SU-DHL-6 (cell line): Measurements from ENCODE around the gene ITSN2.

Experiments
- H2AFZ ChIP-seq: fragments of 200-600 bp; sonication (generic); 2 replicates; pipeline ENCODE4 v1.6.1; 2014; ENCODE audit warnings: low read depth, mild to moderate bottlenecking, moderate library complexity, mixed read lengths, antibody characterized with exemption, low read length; ENCODE audit not compliant: severe bottlenecking
- H3F3A ChIP-seq: fragments of 200-600 bp; shearing (Covaris generic); 2 replicates; pipeline ENCODE4 v1.6.0; 2016; ENCODE audit warnings: antibody characterized with exemption, mild to moderate bottlenecking; ENCODE audit not compliant: insufficient read depth
- H3K27ac ChIP-seq: fragments of 200-600 bp; sonication (generic); 2 replicates; pipeline ENCODE4 v1.5.1; 2016; ENCODE audit warnings: low read depth, mild to moderate bottlenecking, low read length, moderate library complexity, mixed read lengths
- H3K27me3 ChIP-seq: fragments of 200-600 bp; sonication (generic), shearing (Covaris generic); 2 replicates; pipeline ENCODE4 v1.6.0; 2014; ENCODE audit warnings: mild to moderate bottlenecking, low read length
- H3K36me3 ChIP-seq: fragments of 200-600 bp; sonication (generic); 2 replicates; pipeline ENCODE4 v1.6.1; 2014; ENCODE audit warnings: mild to moderate bottlenecking, low read length, mixed read lengths
- H3K4me2 ChIP-seq: fragments of 300-600, 200-600 bp; shearing (Covaris generic), sonication (generic); 2 replicates; pipeline ENCODE4 v1.6.0; 2014; ENCODE audit warnings: low read length, low read depth, mild to moderate bottlenecking; ENCODE audit not compliant: poor library complexity, severe bottlenecking
- H3K4me3 ChIP-seq: fragments of 200-600 bp; sonication (generic); 2 replicates; pipeline ENCODE4 v1.5.1; 2014; ENCODE audit warnings: antibody characterized with exemption, low read length, mild to moderate bottlenecking, mixed read lengths; ENCODE audit not compliant: insufficient read depth, poor library complexity, severe bottlenecking
- H3K79me2 ChIP-seq: fragments of 200-600 bp; sonication (generic); 2 replicates; pipeline ENCODE4 v1.6.1; 2014; ENCODE audit warnings: mild to moderate bottlenecking, low read length, moderate library complexity; ENCODE audit not compliant: insufficient read depth
- H3K9ac ChIP-seq: fragments of 200-600 bp; sonication (generic); 2 replicates; pipeline ENCODE4 v1.7.0; 2014; ENCODE audit warnings: mild to moderate bottlenecking, low read length
- H3K9me2 ChIP-seq: fragments of 200-600 bp; sonication (generic); replicated peaks from 2 replicates; pipeline ENCODE4 v1.6.1; 2014; ENCODE audit warnings: low read length; ENCODE audit not compliant: insufficient read depth
- H3K9me3 ChIP-seq: fragments of 200-600 bp; sonication (generic); 2 replicates; pipeline ENCODE4 v1.6.1; 2014; ENCODE audit warnings: low read length, mixed read lengths; ENCODE audit not compliant: insufficient read depth
- H4K20me1 ChIP-seq: fragments of 200-600 bp; sonication (generic); 2 replicates; pipeline ENCODE4 v1.6.1; 2014; ENCODE audit warnings: low read depth, mild to moderate bottlenecking, antibody characterized with exemption, low read length, moderate library complexity, mixed read lengths
- EZH2phosphoT487 ChIP-seq: fragments of 200-600 bp; sonication (generic), shearing (Covaris generic); conservative IDR thresholded peaks from 2 replicates; pipeline ENCODE4 v1.6.1; 2018; ENCODE audit warnings: mild to moderate bottlenecking, antibody characterized with exemption, low read length, moderate library complexity, mixed read lengths
- TF ChIP-seq, protein P1 (sequence below): fragments of 200-600 bp; sonication (generic); IDR thresholded peaks from one replicate; pipeline ENCODE4 v1.5.1; 2017; ENCODE audit warnings: antibody characterized with exemption, mild to moderate bottlenecking, low read length, moderate library complexity; ENCODE audit not compliant: insufficient read depth, poor library complexity, severe bottlenecking

ITSN2 gene

DNA sequence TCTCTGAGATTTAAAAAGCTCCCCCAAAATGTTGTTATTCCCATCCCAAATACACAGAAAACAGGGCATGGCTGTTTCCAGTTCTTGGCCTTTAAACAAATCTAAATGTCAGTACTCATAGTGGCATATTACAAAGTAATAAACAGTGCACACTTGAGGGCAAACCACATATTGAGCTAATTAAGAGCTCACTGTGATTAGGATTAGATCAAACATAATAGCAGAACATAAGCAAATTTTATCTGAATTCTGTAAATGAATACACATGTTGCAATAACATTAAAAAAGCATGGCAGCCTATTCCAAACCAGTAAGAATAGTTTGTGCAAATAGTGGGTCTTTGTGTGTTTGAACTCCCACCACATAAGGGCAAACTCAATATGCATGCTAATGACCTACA is 118.8 kb downstream of the ITSN2 start:
- H3K79me2 ChIP-seq, result no peaks in the 10 kb centered on the region

DNA sequence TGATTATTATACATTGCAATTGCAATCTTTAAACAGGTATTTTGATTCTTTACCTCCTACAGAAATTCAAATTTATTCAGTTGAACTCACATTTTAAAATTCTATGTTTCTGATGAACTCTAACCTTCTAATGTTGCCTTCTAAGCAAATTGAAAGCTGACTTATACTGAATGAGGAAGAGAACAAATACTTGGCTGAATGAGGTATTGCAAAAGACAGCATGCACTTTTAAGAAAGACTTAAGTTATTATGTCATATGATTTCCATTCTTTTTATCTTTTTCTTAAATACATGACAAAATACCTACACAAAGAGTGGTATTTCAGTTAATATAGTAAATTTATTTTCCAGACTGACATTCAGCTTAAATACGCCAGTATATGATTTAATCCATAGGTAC is 120.8 kb downstream of the ITSN2 start:
- Histone ChIP-seq H4K20me1 (no peaks in the 10 kb centered on the region), H3K9ac (no peak overlapping the region), H3K27ac (no peak overlapping the region), H3K36me3 (peaks cover 13% of the 10 kb centered on the region; the same call in 1 of the 2 replicates), H3K27me3 (no peaks in the 10 kb centered on the region), H3K9me2 (no peaks in the 10 kb centered on the region), H3F3A (no peaks in the 10 kb centered on the region), H3K4me2 (no peak overlapping the region), H2AFZ (no peak overlapping the region), H3K9me3 (no peaks in the 10 kb centered on the region), H3K4me3 (no peak overlapping the region), H3K79me2 (no peaks in the 10 kb centered on the region)
- TF ChIP-seq, protein P1, sequence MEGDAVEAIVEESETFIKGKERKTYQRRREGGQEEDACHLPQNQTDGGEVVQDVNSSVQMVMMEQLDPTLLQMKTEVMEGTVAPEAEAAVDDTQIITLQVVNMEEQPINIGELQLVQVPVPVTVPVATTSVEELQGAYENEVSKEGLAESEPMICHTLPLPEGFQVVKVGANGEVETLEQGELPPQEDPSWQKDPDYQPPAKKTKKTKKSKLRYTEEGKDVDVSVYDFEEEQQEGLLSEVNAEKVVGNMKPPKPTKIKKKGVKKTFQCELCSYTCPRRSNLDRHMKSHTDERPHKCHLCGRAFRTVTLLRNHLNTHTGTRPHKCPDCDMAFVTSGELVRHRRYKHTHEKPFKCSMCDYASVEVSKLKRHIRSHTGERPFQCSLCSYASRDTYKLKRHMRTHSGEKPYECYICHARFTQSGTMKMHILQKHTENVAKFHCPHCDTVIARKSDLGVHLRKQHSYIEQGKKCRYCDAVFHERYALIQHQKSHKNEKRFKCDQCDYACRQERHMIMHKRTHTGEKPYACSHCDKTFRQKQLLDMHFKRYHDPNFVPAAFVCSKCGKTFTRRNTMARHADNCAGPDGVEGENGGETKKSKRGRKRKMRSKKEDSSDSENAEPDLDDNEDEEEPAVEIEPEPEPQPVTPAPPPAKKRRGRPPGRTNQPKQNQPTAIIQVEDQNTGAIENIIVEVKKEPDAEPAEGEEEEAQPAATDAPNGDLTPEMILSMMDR, result no peak
- no peak for TF ChIP-seq EZH2phosphoT487

More for the DNA sequence above, 118.8 kb downstream of the ITSN2 start:
- Histone ChIP-seq H3K36me3 (peaks cover 21% of the 10 kb centered on the region; the same call in 1 of the 2 replicates), H4K20me1 (no peaks in the 10 kb centered on the region), H3K4me3 (no peak overlapping the region), H3K4me2 (no peak overlapping the region), H3F3A (no peaks in the 10 kb centered on the region), H3K27me3 (no peaks in the 10 kb centered on the region), H3K27ac (no peak overlapping the region), H3K9me3 (no peaks in the 10 kb centered on the region), H2AFZ (no peak overlapping the region), H3K9ac (no peak overlapping the region), H3K9me2 (no peaks in the 10 kb centered on the region)
- no peak for TF ChIP-seq EZH2phosphoT487
- TF ChIP-seq, protein P1, result no peak

DNA sequence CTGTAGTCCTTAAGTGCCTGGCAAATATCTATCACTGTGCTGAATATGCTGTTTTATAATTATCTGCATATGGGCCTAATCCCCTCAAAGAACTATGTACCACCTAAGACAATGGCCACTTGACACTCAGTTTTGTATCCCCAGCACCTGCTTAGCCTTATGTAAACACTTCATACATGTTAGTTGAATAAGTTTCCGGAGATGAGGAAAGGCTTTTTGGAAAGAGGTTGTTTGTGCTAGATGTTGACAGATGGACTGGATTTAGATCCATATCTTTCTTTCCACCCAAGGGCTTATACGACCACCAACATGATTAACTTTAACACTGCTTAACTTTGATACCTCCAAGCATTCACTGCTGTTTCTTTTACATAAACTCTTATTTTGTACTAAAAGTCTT is 122.2 kb downstream of the ITSN2 start:
- H3F3A ChIP-seq, result no peaks in the 10 kb centered on the region
- TF ChIP-seq EZH2phosphoT487, result no peak
- TF ChIP-seq, protein P1, result no peak
- no peak overlapping the region for H2AFZ ChIP-seq
- no peaks in the 10 kb centered on the region for H3K9me2 ChIP-seq
- no peaks in the 10 kb centered on the region for H3K27me3 ChIP-seq
- no peak overlapping the region for H3K27ac ChIP-seq
- no peaks in the 10 kb centered on the region for H4K20me1 ChIP-seq
- no peak overlapping the region for H3K4me2 ChIP-seq
- no peak overlapping the region for H3K4me3 ChIP-seq
- no peaks in the 10 kb centered on the region for H3K79me2 ChIP-seq
- no peak overlapping the region for H3K9ac ChIP-seq
- no peaks in the 10 kb centered on the region for H3K9me3 ChIP-seq
- H3K36me3 ChIP-seq, result peaks cover 9% of the 10 kb centered on the region; the same call in 1 of the 2 replicates

DNA sequence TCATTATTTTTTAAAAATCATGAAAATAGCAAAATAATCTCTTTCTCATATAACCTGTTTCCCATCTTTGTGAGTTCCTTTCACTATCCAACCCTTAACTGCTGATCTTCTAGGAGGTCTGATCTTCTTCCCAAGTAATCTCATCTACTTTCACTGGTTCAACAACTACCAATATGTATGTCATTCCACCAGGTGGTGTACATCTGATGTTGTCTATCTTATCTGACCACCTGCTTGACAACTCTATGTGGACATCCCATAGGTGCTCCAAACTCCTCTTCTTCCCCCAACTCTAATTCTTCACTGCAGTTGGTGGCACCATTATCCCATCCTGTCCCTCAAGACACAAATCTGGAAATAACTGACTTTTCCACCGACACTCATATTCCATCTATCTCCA is 123.0 kb downstream of the ITSN2 start:
- TF ChIP-seq EZH2phosphoT487, result no peak
- TF ChIP-seq, protein P1, result no peak
- Histone ChIP-seq H3K36me3 (peaks cover 7% of the 10 kb centered on the region; the same call in 1 of the 2 replicates), H3K27ac (no peak overlapping the region), H3K9me2 (no peaks in the 10 kb centered on the region), H3K4me2 (no peak overlapping the region), H3K9me3 (no peaks in the 10 kb centered on the region), H3K4me3 (no peak overlapping the region), H3K27me3 (no peaks in the 10 kb centered on the region), H3K79me2 (no peaks in the 10 kb centered on the region), H3F3A (no peaks in the 10 kb centered on the region), H4K20me1 (no peaks in the 10 kb centered on the region), H2AFZ (no peak overlapping the region), H3K9ac (no peak overlapping the region)
